OCI-LY7 (cell line): Measurements from ENCODE around the gene TSHZ2. TPM values are rescaled to one million over a fixed set of nuclear protein-coding genes. Genes with fewer than 3 reads are reported as not detected.

Experiments
- BruUV-seq: library from RNA; stranded (reverse); fragments of 400-500 nt; replicated peaks from 2 replicates; lab custom pipeline; 2021; lab: Mats Ljungman, UMichigan
- CTCF ChIA-PET: fragments of 300-600 bp; sonication (Branson Sonifier 250); formaldehyde crosslinking; loops from one replicate; lab custom pipeline; 2022; ENCODE audit warnings: antibody characterized with exemption; ENCODE audit not compliant: unreplicated experiment; lab: Charles Lee
- POLR2A ChIA-PET: fragments of 300-600 bp; sonication (Branson Sonifier 250); formaldehyde crosslinking; loops from one replicate; lab custom pipeline; 2022; ENCODE audit warnings: antibody characterized with exemption; lab: Charles Lee
- DNase-seq: peaks from one replicate; pipeline ENCODE4 v3.0.0-alpha.2; 2015; ENCODE audit warnings: low spot score
- H2AFZ ChIP-seq: fragments of 200-600 bp; sonication (generic), shearing (Covaris generic); 2 replicates; pipeline ENCODE4 v1.6.1; 2014; ENCODE audit warnings: mild to moderate bottlenecking, antibody characterized with exemption, low read length, moderate library complexity
- H3K27ac ChIP-seq: fragments of 200-600 bp; sonication (generic); 2 replicates; pipeline ENCODE4 v1.5.1; 2014; ENCODE audit warnings: mixed run types, low read depth, mild to moderate bottlenecking, moderate library complexity, low read length, inconsistent platforms; ENCODE audit not compliant: poor library complexity, severe bottlenecking
- H3K36me3 ChIP-seq: fragments of 200-600 bp; sonication (generic); 2 replicates; pipeline ENCODE4 v1.6.1; 2014; ENCODE audit warnings: mild to moderate bottlenecking, antibody characterized with exemption, low read length, moderate library complexity, mixed read lengths; ENCODE audit not compliant: insufficient read depth
- H3K4me1 ChIP-seq: fragments of 200-600 bp; sonication (generic); 2 replicates; pipeline ENCODE4 v1.5.1; 2014; ENCODE audit warnings: mild to moderate bottlenecking, low read length; ENCODE audit not compliant: insufficient read depth, poor library complexity, severe bottlenecking
- H3K4me2 ChIP-seq: fragments of 200-600 bp; sonication (generic); 2 replicates; pipeline ENCODE4 v1.6.1; 2014; ENCODE audit warnings: mild to moderate bottlenecking, low read length
- H3K4me3 ChIP-seq: fragments of 200-600 bp; sonication (generic); 2 replicates; pipeline ENCODE4 v1.5.1; 2014; ENCODE audit warnings: mild to moderate bottlenecking, low read depth, low read length; ENCODE audit not compliant: poor library complexity, severe bottlenecking
- H3K79me2 ChIP-seq: fragments of 200-600 bp; sonication (generic); 2 replicates; pipeline ENCODE4 v1.6.1; 2016; ENCODE audit warnings: low read depth, mild to moderate bottlenecking, low read length, moderate library complexity, mixed read lengths; ENCODE audit not compliant: insufficient read depth
- H3K9me2 ChIP-seq: fragments of 200-600 bp; sonication (generic); 2 replicates; pipeline ENCODE4 v1.6.1; 2016; ENCODE audit warnings: mild to moderate bottlenecking, low read length, mixed read lengths; ENCODE audit not compliant: insufficient read depth
- H3K9me3 ChIP-seq: fragments of 200-600 bp; sonication (generic); 2 replicates; pipeline ENCODE4 v1.6.1; 2014; ENCODE audit warnings: mild to moderate bottlenecking, mixed run types, low read length, mixed read lengths
- H4K20me1 ChIP-seq: fragments of 200-600 bp; sonication (generic); 2 replicates; pipeline ENCODE4 v1.6.1; 2014; ENCODE audit warnings: mild to moderate bottlenecking, antibody characterized with exemption, low read length, moderate library complexity, mixed read lengths; ENCODE audit not compliant: insufficient read depth
- CTCF ChIP-seq: fragments of 200-600 bp; sonication (generic); conservative IDR thresholded peaks from 2 replicates; pipeline ENCODE4 v1.5.1; 2014; ENCODE audit warnings: mild to moderate bottlenecking, antibody characterized with exemption, low read length, moderate library complexity, mixed read lengths
- EZH2phosphoT487 ChIP-seq: fragments of 200-600 bp; sonication (generic); IDR thresholded peaks from 2 replicates; pipeline ENCODE4 v1.6.1; 2018; ENCODE audit warnings: low read depth, borderline replicate concordance, mild to moderate bottlenecking, mixed run types, antibody characterized with exemption, low read length, moderate library complexity, mixed read lengths
- intact Hi-C: fragments of 100-400 bp; cut with micrococcal nuclease; formaldehyde crosslinking; loops from one replicate; pipeline ENCODE4 v1.10.0; 2022; ENCODE audit not compliant: unreplicated experiment
- total RNA-seq, 2 experiments: library from RNA; depleted of rRNA in 1 of 2; stranded (reverse); fragments of >200 nt in 1 of 2; shearing (Covaris generic) in 1 of 2; gene quantifications; 2 replicates each; pipeline ENCODE4 v1.2.3, GENCODE V29; 2014 to 2022

TSHZ2 gene
- total RNA-seq, 2 experiments from 2014 or later, result not detected

GRCh38 chr20:53097791-53098190 lies 125.6 kb downstream of the TSHZ2 start:
- Histone ChIP-seq H3K9me2 (no peaks in the 10 kb centered on the region), H3K79me2 (no peaks in the 10 kb centered on the region), H3K36me3 (no peaks in the 10 kb centered on the region), H3K4me3 (no peak overlapping the region), H3K27ac (no peak overlapping the region), H4K20me1 (no peaks in the 10 kb centered on the region), H3K4me2 (no peak overlapping the region), H3K4me1 (peaks cover 14% of the 10 kb centered on the region), H3K9me3 (0 out of 2 replicates have a peak, but pooled peaks cover 4% of the 10 kb centered on the region), H2AFZ (no peak overlapping the region; the same call in 1 of the 2 replicates)
- ChIA-PET CTCF (no interaction called here), POLR2A (interaction anchor here (1.2 to 1.8 kb wide), 2 partner anchors 11 to 15 kb away, joined by 3 to 6 read pairs; no protein-coding TSS in a partner anchor)
- TF ChIP-seq EZH2phosphoT487 (no peak), CTCF (no peak)
- intact Hi-C loops, result no loop called here
- no peak for DNase-seq
- no TSS peak for BruUV-seq

- POLR2A ChIA-PET, result interaction anchor here (0.7 to 1.8 kb wide), 3 partner anchors 10 to 192 kb away, joined by 3 to 6 read pairs (median 3); no protein-coding TSS in a partner anchor
- DNase-seq, result no peak
- no peak for TF ChIP-seq CTCF
- no peak overlapping the region for H3K4me3 ChIP-seq
- H3K27ac ChIP-seq, result no peak overlapping the region
- H4K20me1 ChIP-seq, result no peaks in the 10 kb centered on the region
- BruUV-seq, result no TSS peak
- H3K9me3 ChIP-seq, result 0 out of 2 replicates have a peak, but pooled peaks cover 4% of the 10 kb centered on the region
- CTCF ChIA-PET, result no interaction called here
- no peaks in the 10 kb centered on the region for H3K9me2 ChIP-seq
- no peak overlapping the region; the same call in 1 of the 2 replicates for H2AFZ ChIP-seq
- H3K36me3 ChIP-seq, result no peaks in the 10 kb centered on the region
- no peaks in the 10 kb centered on the region for H3K79me2 ChIP-seq
- peaks cover 22% of the 10 kb centered on the region for H3K4me1 ChIP-seq
- H3K4me2 ChIP-seq, result no peak overlapping the region
- intact Hi-C loops, result no loop called here
Observed at GRCh38 chr20:53098621-53099020, 126.5 kb downstream of the TSHZ2 start.

- no peak for TF ChIP-seq EZH2phosphoT487
- no peak for TF ChIP-seq CTCF
- intact Hi-C loops, result no loop called here
Observed at GRCh38 chr20:53099856-53100255, 127.7 kb downstream of the TSHZ2 start.

More at GRCh38 chr20:53099856-53100255, 127.7 kb downstream of the TSHZ2 start:
- ChIA-PET CTCF (no interaction called here), POLR2A (interaction anchor here (1.0 to 1.8 kb wide), 3 partner anchors 10 to 172 kb away, joined by 4 to 6 read pairs (median 4); no protein-coding TSS in a partner anchor)
- H2AFZ ChIP-seq, result no peak overlapping the region
- 0 out of 2 replicates have a peak, but pooled peaks cover 4% of the 10 kb centered on the region for H3K9me3 ChIP-seq
- BruUV-seq, result no TSS peak
- DNase-seq, result no peak
- H3K4me3 ChIP-seq, result no peak overlapping the region
- no peak overlapping the region for H3K4me2 ChIP-seq
- H4K20me1 ChIP-seq, result no peaks in the 10 kb centered on the region
- no peaks in the 10 kb centered on the region for H3K9me2 ChIP-seq
- H3K27ac ChIP-seq, result no peak overlapping the region
- H3K36me3 ChIP-seq, result no peaks in the 10 kb centered on the region
- peaks cover 32% of the 10 kb centered on the region for H3K4me1 ChIP-seq
- no peaks in the 10 kb centered on the region for H3K79me2 ChIP-seq
